ENCODE data around the gene SOX13.
"Not testable (repeated sequence)": the region's sequence is repeated elsewhere in the genome, so short reads cannot be mapped to it uniquely, and the experiment has no call there.

SOX13 gene

DNA sequence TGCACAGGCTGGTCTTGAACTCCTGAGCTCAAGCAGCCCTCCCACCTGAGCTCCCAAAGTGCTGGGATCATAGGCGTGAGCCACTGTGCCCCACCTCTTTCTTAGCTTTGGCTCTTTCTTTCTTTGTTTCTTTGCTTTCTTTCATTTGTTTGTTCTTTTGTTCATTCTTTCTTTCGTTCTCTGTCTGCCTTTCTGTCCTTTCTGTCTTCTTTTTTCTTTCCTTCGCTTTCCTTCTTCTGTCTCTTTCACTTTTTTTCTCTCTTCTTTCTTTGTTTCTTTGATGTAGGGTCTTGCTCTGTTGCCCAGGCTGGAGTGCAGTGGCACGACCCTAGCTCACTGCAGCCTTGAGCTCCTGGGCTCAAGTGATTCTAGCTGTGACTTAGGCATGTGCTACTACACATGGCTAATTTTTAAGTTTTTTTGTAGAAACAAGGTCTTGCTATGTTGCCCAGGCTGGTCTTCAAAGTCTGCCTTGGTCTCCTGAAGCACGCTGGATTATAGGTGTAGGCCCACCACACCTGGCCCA lies 18.9 kb downstream of the SOX13 start:
- FAIRE-seq (no peak), DNase-seq (ENCODE audit: insufficient read length, low spot score) (no peak)
- TF ChIP-seq POLR2AphosphoS5 (IDR thresholded peaks at IDR 0.05; ENCODE audit: low read depth, low read length) = no peak

DNA sequence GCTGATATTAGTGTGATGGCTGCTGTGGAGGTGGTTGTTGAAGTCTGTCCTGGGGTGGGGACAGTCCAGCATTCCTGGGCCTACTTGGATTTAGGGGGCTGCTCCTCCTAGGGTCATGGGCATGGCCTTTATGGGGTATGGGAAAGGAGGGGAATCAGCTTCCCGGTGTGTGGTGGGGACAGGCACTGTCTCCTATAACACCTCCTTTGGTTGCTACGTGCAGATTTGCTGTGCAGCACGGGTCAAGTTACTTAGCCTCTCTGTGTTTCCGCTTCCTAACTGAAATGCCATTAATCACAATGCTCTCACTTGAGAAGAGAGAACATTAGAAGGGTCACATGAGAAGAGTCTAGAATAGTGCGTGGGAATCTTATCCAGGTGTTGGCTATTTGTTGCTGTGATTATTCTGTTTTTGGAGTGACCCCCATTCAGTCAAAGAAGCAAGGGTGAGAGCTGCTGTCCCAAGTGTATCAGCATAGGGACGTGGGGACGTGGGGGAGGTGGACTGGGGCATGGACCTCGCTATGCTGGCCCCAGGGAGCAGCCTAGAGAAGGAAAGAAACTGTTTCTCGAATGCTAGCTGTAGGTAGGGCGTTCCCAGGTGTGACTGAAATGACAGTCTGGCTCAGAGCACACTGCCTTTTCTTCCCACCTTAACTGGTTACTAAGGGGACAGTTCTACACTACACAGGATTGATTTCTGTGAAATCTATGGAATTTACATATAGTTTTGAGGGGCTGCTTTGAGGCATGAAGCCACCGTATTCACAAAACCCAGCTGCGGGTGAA lies 19.9 kb downstream of the SOX13 start:
- FAIRE-seq (no peak), DNase-seq (ENCODE audit: insufficient read length, low spot score) (no peak)
- TF ChIP-seq TAF1 (IDR thresholded peaks at IDR 0.05; ENCODE audit: low read depth, low read length) = no peak
- no peak for TF ChIP-seq PAX5 (IDR thresholded peaks at IDR 0.05; ENCODE audit: insufficient read depth, low read length, severe bottlenecking)
- TF ChIP-seq POU2F2 (IDR thresholded peaks at IDR 0.05; ENCODE audit: low read depth, low read length) = no peak
- TF ChIP-seq POLR2AphosphoS5 (IDR thresholded peaks at IDR 0.05; ENCODE audit: low read depth, low read length) = no peak
- no peak for TF ChIP-seq SPI1 (IDR thresholded peaks at IDR 0.05; ENCODE audit: low read depth, low read length)
- TF ChIP-seq POLR2A (IDR thresholded peaks at IDR 0.05; ENCODE audit: low read depth, low read length) = no peak

DNA sequence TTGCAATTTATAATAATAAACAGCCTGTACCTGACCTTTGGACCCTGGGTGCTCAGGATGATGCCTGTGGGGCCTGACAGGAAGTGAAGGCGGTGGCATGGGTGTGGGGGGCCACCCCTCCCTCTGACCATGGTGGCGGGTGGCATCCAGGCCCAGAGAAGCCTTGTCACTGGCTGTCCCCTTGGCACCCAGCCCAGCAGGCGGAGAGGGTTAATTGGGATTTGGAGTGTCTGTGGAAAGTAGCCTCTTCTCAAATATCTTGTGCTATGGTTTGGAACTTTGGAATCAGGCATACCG lies 20.5 kb downstream of the SOX13 start:
- DNase-seq (ENCODE audit: insufficient read length, low spot score) = no peak
- no peak for TF ChIP-seq TAF1 (IDR thresholded peaks at IDR 0.05; ENCODE audit: low read depth, low read length)
- TF ChIP-seq PAX5 (IDR thresholded peaks at IDR 0.05; ENCODE audit: insufficient read depth, low read length, severe bottlenecking) = no peak
- TF ChIP-seq SPI1 (IDR thresholded peaks at IDR 0.05; ENCODE audit: low read depth, low read length) = no peak
- TF ChIP-seq POU2F2 (IDR thresholded peaks at IDR 0.05; ENCODE audit: low read depth, low read length) = no peak
- TF ChIP-seq POLR2A (IDR thresholded peaks at IDR 0.05; ENCODE audit: low read depth, low read length) = no peak
- TF ChIP-seq POLR2AphosphoS5 (IDR thresholded peaks at IDR 0.05; ENCODE audit: low read depth, low read length) = no peak
- FAIRE-seq = no peak

DNA sequence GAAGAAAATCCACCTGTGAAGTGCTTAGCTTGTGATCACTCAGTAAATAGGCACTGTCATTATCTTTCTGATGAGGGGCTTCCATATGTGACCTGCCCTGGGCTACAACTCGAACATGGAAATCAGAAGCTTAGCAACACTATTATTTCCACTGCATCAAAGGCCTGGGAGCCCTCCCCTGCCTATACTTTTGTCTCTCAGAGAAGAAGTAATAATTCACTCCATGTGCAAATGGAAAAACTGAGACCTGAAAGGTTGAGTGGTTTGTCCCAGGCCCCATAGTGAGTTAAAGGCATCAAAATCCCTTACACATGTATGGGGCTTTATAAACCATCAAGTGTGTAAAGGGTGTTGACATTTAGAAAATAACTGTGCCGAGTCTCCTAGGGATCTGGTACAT lies 20.9 kb downstream of the SOX13 start:
- TF ChIP-seq POLR2A (IDR thresholded peaks at IDR 0.05; ENCODE audit: low read depth, low read length) (no peak), POU2F2 (IDR thresholded peaks at IDR 0.05; ENCODE audit: low read depth, low read length) (no peak), PAX5 (IDR thresholded peaks at IDR 0.05; ENCODE audit: insufficient read depth, low read length, severe bottlenecking) (no peak)
- no peak for DNase-seq (ENCODE audit: insufficient read length, low spot score)
- no peak for FAIRE-seq

DNA sequence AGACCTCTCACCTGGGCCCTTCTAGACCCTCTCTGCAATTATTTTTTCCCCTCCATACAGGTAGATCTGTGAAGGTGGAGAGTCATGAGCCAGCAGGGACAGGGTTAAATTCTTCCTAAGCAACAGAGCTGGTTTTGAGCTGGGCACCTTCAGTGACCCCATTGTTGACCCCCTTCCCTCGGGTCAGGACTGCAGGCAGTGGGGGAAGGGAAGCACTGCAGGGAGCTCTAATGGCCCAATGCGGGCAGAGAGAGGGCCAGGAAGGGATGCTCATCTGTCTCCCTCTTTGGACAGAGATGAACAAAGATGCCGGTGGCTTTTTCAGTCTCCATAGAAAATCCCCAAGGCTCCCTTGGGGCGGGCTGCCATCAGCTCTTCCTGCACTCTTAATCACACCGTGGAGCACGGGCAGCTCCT lies 21.4 kb downstream of the SOX13 start:
- FAIRE-seq (no peak), DNase-seq (ENCODE audit: insufficient read length, low spot score) (no peak)
- no peak for TF ChIP-seq SPI1 (IDR thresholded peaks at IDR 0.05; ENCODE audit: low read depth, low read length)

DNA sequence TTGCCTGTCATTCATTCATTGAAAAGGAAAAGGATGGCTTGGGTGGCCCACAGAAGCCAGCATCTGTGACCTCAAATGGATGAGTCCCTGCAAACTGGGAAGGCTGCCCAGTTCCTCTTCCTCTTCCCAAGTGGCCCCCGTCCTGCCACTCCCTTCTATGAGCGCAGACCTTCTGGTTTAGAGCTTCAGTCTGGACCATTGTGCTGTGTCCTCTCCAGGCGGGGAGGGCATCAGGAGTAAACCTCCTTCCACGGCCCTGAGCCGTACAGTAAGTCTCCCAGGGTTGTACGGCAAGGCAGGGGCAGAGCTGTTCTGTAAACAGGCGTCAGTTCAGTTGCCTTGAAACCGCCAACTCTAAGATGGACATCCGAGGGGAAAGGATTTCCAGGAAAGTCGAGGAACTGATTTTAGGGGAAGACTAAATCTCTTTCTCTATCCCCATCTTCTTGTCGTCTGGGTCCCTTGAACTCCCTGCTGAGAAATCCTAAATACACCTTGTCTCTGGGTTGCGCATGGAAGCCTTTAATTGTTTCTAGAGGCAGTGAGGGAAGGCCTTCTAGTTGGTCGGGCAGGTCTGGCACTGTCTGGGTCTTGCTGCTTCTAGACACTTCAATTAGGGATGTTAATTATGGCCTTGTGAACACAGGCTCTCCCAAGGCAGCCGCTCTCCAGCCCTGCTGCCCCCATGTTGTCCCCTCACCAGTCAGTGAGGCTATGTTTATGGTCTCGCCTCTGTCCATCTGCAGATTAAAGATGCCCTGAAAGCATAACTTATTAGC lies 22.1 kb downstream of the SOX13 start:
- DNase-seq (ENCODE audit: insufficient read length, low spot score) (no peak), FAIRE-seq (no peak)
- no peak for TF ChIP-seq TAF1 (IDR thresholded peaks at IDR 0.05; ENCODE audit: low read depth, low read length)

DNA sequence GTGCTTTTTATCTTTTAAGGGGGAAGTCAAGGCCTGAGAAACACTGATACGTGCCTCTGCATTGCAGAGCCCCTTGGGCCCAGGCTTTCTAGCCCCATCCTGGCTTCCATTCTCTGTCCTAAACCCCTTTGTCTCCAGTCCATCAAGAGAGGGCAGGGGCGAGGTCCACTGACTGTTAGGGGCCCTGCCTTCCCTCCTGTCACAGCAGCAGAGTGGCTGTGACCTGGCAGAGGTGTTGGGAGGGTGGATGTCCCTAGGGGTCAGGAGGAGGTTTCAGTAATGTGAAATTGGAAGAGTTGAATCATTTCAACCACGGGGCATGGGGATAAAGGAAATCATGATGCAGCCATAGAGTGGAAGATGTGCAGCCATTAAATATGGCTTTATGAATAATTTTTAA lies 24.0 kb downstream of the SOX13 start:
- DNase-seq (ENCODE audit: insufficient read length, low spot score) (no peak), FAIRE-seq (no peak)
- no peak for TF ChIP-seq POLR2AphosphoS5 (IDR thresholded peaks at IDR 0.05; ENCODE audit: low read depth, low read length)
- TF ChIP-seq SPI1 (IDR thresholded peaks at IDR 0.05; ENCODE audit: low read depth, low read length) = no peak
- no peak for TF ChIP-seq POLR2A (IDR thresholded peaks at IDR 0.05; ENCODE audit: low read depth, low read length)

DNA sequence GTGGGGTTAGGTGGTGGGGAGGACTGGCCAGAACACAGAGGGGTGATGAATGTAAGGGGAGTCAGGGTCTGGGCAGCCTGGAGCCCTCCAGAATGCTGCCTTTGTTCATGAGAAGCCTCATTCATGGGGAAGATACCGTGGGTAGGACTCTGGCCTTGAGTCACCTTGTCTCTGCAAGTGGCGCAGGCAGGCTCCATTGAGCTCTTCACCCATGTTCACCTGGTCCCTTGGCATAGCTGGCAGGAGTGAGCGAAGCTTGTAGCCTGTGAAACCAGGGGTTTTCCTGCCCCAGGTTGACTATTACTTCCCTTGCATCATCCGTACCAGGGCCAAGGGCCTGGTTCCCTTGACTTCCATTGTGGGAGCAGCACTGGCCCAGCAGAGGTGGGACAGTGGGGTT lies 25.8 kb downstream of the SOX13 start:
- FAIRE-seq = no peak
- no peak for TF ChIP-seq POU2F2 (IDR thresholded peaks at IDR 0.05; ENCODE audit: low read depth, low read length)
- TF ChIP-seq POLR2A (IDR thresholded peaks at IDR 0.05; ENCODE audit: low read depth, low read length) = no peak
- no peak for TF ChIP-seq POLR2AphosphoS5 (IDR thresholded peaks at IDR 0.05; ENCODE audit: low read depth, low read length)
- TF ChIP-seq SPI1 (IDR thresholded peaks at IDR 0.05; ENCODE audit: low read depth, low read length) = no peak
- TF ChIP-seq PAX5 (IDR thresholded peaks at IDR 0.05; ENCODE audit: insufficient read depth, low read length, severe bottlenecking) = no peak
- TF ChIP-seq TAF1 (IDR thresholded peaks at IDR 0.05; ENCODE audit: low read depth, low read length) = no peak
- no peak for DNase-seq (ENCODE audit: insufficient read length, low spot score)

DNA sequence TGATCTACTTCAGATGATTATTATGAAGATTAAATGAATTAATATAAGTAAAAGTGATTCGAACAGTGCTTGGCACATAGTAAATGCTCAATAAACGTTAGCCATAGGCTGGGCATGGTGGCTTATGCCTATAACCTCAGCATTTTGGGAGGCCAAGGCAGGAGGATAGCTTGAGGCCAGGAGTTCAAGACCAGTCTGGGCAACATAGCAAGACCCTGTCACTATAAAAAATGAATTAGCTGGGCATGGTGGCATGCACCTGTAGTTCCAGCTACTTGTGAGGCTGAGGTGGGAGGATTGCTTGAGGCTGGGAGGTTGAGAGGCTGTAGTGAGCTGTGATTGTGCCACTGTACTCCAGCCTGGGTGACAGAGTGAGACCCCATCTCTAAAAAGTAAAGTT lies 26.8 kb downstream of the SOX13 start:
- not testable (repeated sequence) for FAIRE-seq; DNase-seq (ENCODE audit: insufficient read length, low spot score)

DNA sequence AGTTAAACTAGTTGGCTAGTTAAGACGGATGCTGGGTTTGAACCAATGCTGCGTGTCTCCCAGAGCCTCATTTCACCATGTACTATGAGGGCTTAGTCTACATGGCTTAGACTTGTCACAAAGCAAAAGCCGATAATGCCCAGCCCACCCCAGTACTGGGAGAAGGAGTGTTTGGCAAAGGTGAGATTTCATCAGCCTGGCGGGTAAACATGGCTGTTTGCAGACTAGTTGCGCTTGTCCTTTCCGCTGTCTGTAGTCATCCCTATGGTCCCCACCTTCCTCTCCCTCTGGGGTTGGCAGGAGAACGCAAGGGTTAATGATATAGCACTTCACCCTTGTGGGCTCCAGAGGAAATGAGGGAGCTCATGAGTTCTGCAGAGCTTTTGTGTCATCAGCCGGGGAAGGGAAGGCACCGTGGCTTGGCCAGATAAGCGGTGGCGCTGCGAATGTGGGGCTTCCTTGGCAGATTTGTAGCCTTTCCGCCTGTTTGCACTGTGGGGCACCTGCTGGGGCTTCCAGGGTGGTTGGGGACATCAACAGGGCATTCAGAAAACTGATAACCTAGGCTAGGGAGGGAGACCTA lies 29.2 kb downstream of the SOX13 start:
- no peak for FAIRE-seq
- TF ChIP-seq PAX5 (IDR thresholded peaks at IDR 0.05; ENCODE audit: insufficient read depth, low read length, severe bottlenecking) (no peak), POU2F2 (IDR thresholded peaks at IDR 0.05; ENCODE audit: low read depth, low read length) (no peak), SPI1 (IDR thresholded peaks at IDR 0.05; ENCODE audit: low read depth, low read length) (no peak), POLR2AphosphoS5 (IDR thresholded peaks at IDR 0.05; ENCODE audit: low read depth, low read length) (no peak), POLR2A (IDR thresholded peaks at IDR 0.05; ENCODE audit: low read depth, low read length) (no peak), TAF1 (IDR thresholded peaks at IDR 0.05; ENCODE audit: low read depth, low read length) (no peak)
- no peak for DNase-seq (ENCODE audit: insufficient read length, low spot score)
